K562 (cell line): ENCODE data around the gene LHFPL5. TPM values are rescaled to one million over a fixed set of nuclear protein-coding genes. Genes with fewer than 3 reads are reported as not detected.
A peak's percentile ranks its signal among the peaks of the same experiment; 100 is the strongest.

Experiments
- BACH1 ChIP-seq: fragments of 200-800 bp; sonication (Bioruptor generic); IDR thresholded peaks from 2 replicates; pipeline ENCODE4 v1.6.1; 2016; ENCODE audit warnings: missing genetic modification characterization, missing compliant biosample characterization
- EP400 ChIP-seq: fragments of 450-650 bp; IDR thresholded peaks from 2 replicates; pipeline ENCODE4 v1.6.1; 2017; ENCODE audit warnings: antibody characterized with exemption, mild to moderate bottlenecking, moderate library complexity
- ESRRA ChIP-seq: fragments of 450-650 bp; IDR thresholded peaks from 2 replicates; pipeline ENCODE4 v1.6.1; 2014; ENCODE audit warnings: low read depth, mild to moderate bottlenecking, moderate library complexity, borderline replicate concordance
- MAFG ChIP-seq: fragments of 450-650 bp; conservative IDR thresholded peaks from 2 replicates; pipeline ENCODE4 v1.6.1; 2016; ENCODE audit warnings: missing genetic modification characterization, missing compliant biosample characterization
- MXI1 ChIP-seq: IDR thresholded peaks from 2 replicates; pipeline ENCODE4 v1.6.1; 2011; ENCODE audit warnings: low read depth, mild to moderate bottlenecking, improper control_type of control experiment, low read length
- POLR2G ChIP-seq: fragments of 200-400 bp; formaldehyde crosslinking; IDR thresholded peaks from 2 replicates; pipeline ENCODE4 v1.6.1; 2017; ENCODE audit warnings: low read depth, mild to moderate bottlenecking, antibody characterized with exemption, low read length, moderate library complexity
- POLR3A ChIP-seq: IDR thresholded peaks from 2 replicates; pipeline ENCODE4 v1.6.1; 2011; ENCODE audit warnings: borderline replicate concordance, mild to moderate bottlenecking, moderate library complexity; ENCODE audit not compliant: insufficient read length, insufficient read depth; ENCODE audit errors: extremely low read depth
- polyA plus RNA-seq, 8 experiments: library from polyadenylated mRNA; depleted of rRNA in 4 of 8; stranded (reverse) in 5 of 8; unstranded in 3 of 8; fragments of >200 nt; fragmentation: Nextera tagmentation in 2 of 8; fragmentation: Illumina TruSeq in 1 of 8; extraction: Ambion mirVana in 2 of 8; extraction: Trizol in 1 of 8; gene quantifications; 2 replicates each; pipeline versions ENCODE4 v1.2.1 to v1.2.3, GENCODE V29; 2011 to 2014; ENCODE audit warnings: inconsistent platforms in 1 of 8, missing spikeins in 1 of 8
- total RNA-seq, 7 experiments: library from RNA; depleted of rRNA in 6 of 7; stranded (reverse); fragments of >200 nt in 6 of 7; fragmentation: Illumina TruSeq in 2 of 7; extraction: Trizol in 2 of 7; gene quantifications; 2 replicates each; pipeline versions ENCODE4 v1.2.1 to v1.2.3, GENCODE V29; 2011 to 2021; ENCODE audit warnings: low replicate concordance in 1 of 7
- TF ChIP-seq, protein P1 (sequence below): sonication (generic); formaldehyde crosslinking; IDR thresholded peaks from 2 replicates; pipeline ENCODE4 v1.8.0; 2023; ENCODE audit warnings: mild to moderate bottlenecking, missing genetic modification reagents
- TF ChIP-seq, protein P2 (sequence below), 2 experiments: fragments of 450-650 bp in 1 of 2; sonication (generic) in 1 of 2; formaldehyde crosslinking in 1 of 2; IDR thresholded peaks in 1 of 2; conservative IDR thresholded peaks in 1 of 2; 2 replicates each; pipeline versions ENCODE4 v1.6.1 to v1.8.1; 2016 to 2023; ENCODE audit warnings: mild to moderate bottlenecking in 2 of 2, moderate library complexity in 2 of 2, inconsistent platforms in 1 of 2, missing genetic modification reagents in 1 of 2
- TF ChIP-seq, protein P3 (sequence below), 2 experiments: fragments of 200-800 bp in 1 of 2; sonication (Bioruptor generic) in 1 of 2; sonication (generic) in 1 of 2; formaldehyde crosslinking in 1 of 2; IDR thresholded peaks in 1 of 2; conservative IDR thresholded peaks in 1 of 2; 2 replicates each; pipeline versions ENCODE4 v1.5.0 to v1.6.1; 2016 to 2020; ENCODE audit warnings: missing compliant biosample characterization in 1 of 2, missing genetic modification characterization in 1 of 2, missing genetic modification reagents in 1 of 2
- TF ChIP-seq, protein P4 (sequence below): sonication (generic); IDR thresholded peaks from 2 replicates; pipeline ENCODE4 v1.6.1; 2016

The LHFPL5 gene
- total and polyA plus RNA-seq, 9 of the 15 experiments (the other 6 are each of a cell fraction or from before 2014, with no cell fraction given): not detected

DNA sequence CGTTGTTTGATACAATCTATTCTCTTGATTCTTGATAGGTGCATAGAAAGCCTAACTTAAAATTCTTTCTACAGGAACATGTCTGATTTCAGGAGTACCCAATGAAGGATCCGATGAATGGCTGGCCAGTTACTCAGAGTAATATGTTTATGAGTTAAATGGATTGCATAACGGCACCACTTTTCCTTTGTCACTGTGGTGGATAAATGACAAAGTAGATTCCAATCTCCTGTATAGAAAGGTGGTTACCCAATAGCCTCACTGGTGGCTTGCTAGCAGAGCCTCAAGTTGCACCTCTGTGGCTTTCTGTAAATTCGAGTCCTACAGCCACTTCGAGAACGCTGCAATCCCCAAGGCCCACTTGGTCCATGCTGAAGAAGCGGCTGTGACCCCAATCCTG, 28.4 kb downstream of the LHFPL5 start (continued):
- TF ChIP-seq, protein P1, sequence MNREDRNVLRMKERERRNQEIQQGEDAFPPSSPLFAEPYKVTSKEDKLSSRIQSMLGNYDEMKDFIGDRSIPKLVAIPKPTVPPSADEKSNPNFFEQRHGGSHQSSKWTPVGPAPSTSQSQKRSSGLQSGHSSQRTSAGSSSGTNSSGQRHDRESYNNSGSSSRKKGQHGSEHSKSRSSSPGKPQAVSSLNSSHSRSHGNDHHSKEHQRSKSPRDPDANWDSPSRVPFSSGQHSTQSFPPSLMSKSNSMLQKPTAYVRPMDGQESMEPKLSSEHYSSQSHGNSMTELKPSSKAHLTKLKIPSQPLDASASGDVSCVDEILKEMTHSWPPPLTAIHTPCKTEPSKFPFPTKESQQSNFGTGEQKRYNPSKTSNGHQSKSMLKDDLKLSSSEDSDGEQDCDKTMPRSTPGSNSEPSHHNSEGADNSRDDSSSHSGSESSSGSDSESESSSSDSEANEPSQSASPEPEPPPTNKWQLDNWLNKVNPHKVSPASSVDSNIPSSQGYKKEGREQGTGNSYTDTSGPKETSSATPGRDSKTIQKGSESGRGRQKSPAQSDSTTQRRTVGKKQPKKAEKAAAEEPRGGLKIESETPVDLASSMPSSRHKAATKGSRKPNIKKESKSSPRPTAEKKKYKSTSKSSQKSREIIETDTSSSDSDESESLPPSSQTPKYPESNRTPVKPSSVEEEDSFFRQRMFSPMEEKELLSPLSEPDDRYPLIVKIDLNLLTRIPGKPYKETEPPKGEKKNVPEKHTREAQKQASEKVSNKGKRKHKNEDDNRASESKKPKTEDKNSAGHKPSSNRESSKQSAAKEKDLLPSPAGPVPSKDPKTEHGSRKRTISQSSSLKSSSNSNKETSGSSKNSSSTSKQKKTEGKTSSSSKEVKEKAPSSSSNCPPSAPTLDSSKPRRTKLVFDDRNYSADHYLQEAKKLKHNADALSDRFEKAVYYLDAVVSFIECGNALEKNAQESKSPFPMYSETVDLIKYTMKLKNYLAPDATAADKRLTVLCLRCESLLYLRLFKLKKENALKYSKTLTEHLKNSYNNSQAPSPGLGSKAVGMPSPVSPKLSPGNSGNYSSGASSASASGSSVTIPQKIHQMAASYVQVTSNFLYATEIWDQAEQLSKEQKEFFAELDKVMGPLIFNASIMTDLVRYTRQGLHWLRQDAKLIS (CRISPR knock-in tag): no peak
- TF ChIP-seq MAFG (peak; percentile 91), POLR2G (no peak), POLR3A (no peak), BACH1 (tag) (peak; percentile 76), ESRRA (peak; percentile 79; the same call in 1 of the 2 replicates), MXI1 (no peak), EP400 (0 out of 2 replicates have a peak, but pooled peaks have one; percentile 18)
- TF ChIP-seq, protein P2, sequence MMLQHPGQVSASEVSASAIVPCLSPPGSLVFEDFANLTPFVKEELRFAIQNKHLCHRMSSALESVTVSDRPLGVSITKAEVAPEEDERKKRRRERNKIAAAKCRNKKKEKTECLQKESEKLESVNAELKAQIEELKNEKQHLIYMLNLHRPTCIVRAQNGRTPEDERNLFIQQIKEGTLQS (IDR thresholded peaks at IDR 0.05): peak; percentile 75
- TF ChIP-seq, protein P2 (CRISPR knock-in tag; conservative IDR thresholded peaks at IDR 0.05): no peak
- TF ChIP-seq, protein P3, sequence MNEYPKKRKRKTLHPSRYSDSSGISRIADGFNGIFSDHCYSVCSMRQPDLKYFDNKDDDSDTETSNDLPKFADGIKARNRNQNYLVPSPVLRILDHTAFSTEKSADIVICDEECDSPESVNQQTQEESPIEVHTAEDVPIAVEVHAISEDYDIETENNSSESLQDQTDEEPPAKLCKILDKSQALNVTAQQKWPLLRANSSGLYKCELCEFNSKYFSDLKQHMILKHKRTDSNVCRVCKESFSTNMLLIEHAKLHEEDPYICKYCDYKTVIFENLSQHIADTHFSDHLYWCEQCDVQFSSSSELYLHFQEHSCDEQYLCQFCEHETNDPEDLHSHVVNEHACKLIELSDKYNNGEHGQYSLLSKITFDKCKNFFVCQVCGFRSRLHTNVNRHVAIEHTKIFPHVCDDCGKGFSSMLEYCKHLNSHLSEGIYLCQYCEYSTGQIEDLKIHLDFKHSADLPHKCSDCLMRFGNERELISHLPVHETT (CRISPR knock-in tag; conservative IDR thresholded peaks at IDR 0.05 in 1 of 2, IDR thresholded peaks at IDR 0.05 in 1 of 2): peak in 1 of 2 experiments; percentile 64; a peak in 1 of 4 replicates
- TF ChIP-seq, protein P4, sequence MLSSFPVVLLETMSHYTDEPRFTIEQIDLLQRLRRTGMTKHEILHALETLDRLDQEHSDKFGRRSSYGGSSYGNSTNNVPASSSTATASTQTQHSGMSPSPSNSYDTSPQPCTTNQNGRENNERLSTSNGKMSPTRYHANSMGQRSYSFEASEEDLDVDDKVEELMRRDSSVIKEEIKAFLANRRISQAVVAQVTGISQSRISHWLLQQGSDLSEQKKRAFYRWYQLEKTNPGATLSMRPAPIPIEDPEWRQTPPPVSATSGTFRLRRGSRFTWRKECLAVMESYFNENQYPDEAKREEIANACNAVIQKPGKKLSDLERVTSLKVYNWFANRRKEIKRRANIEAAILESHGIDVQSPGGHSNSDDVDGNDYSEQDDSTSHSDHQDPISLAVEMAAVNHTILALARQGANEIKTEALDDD: no peak
